CD14-positive monocyte (primary cell): ENCODE data around the gene ZP4. TPM values are rescaled to one million over a fixed set of nuclear protein-coding genes. Genes with fewer than 3 reads are reported as not detected.

Source experiments
- DNase-seq, 3 donors: peaks; one replicate each; pipeline ENCODE4 v3.0.0-alpha.2; 2011 to 2022
- H2AFZ ChIP-seq: 2 replicates; pipeline ENCODE4 v1.6.0; 2012; ENCODE audit warnings: mild to moderate bottlenecking, low read depth, low read length, inconsistent platforms; ENCODE audit not compliant: insufficient read depth, poor library complexity, severe bottlenecking
- H3K27ac ChIP-seq, 2 donors: 1 replicate in 1 of 2; 2 replicates in 1 of 2; pipeline ENCODE4 v1.5.1; 2012 to 2013; ENCODE audit warnings: low read length in 2 of 2, control low read depth in 1 of 2, inconsistent platforms in 1 of 2, low read depth in 1 of 2, mild to moderate bottlenecking in 1 of 2
- H3K27me3 ChIP-seq, 2 donors: one replicate each; pipeline versions ENCODE4 v1.6.0 to v1.6.1; 2011 to 2013; ENCODE audit warnings: low read length in 2 of 2; ENCODE audit not compliant: control insufficient read depth in 2 of 2, insufficient read depth in 2 of 2
- H3K36me3 ChIP-seq, 2 donors: replicated peaks in 1 of 2; 1 replicate in 1 of 2; 2 replicates in 1 of 2; pipeline versions ENCODE4 v1.5.1 to v1.6.1; 2012 to 2013; ENCODE audit warnings: low read length in 2 of 2, control low read depth in 1 of 2, inconsistent platforms in 1 of 2, mild to moderate bottlenecking in 1 of 2; ENCODE audit not compliant: insufficient read depth in 2 of 2, control insufficient read depth in 1 of 2
- H3K4me1 ChIP-seq, 2 donors: 1 replicate in 1 of 2; 2 replicates in 1 of 2; pipeline versions ENCODE4 v1.5.1 to v1.6.1; 2012 to 2013; ENCODE audit warnings: low read length in 2 of 2, control low read depth in 1 of 2, inconsistent platforms in 1 of 2, mild to moderate bottlenecking in 1 of 2, moderate library complexity in 1 of 2; ENCODE audit not compliant: insufficient read depth in 2 of 2, control insufficient read depth in 1 of 2
- H3K4me2 ChIP-seq: replicated peaks from 2 replicates; pipeline ENCODE3; 2012; ENCODE audit warnings: low read length, moderate library complexity, mild to moderate bottlenecking; ENCODE audit not compliant: poor library complexity, severe bottlenecking; ENCODE audit errors: extremely low read depth
- H3K4me3 ChIP-seq, 3 experiments: fragments of 200-600 bp in 1 of 3; sonication (generic) in 1 of 3; replicated peaks in 1 of 3; 1 replicate in 2 of 3; 2 replicates in 1 of 3; pipeline ENCODE4 v1.5.1; 2011 to 2013; ENCODE audit warnings: low read length in 3 of 3, mild to moderate bottlenecking in 3 of 3, control low read depth in 2 of 3, low read depth in 2 of 3, inconsistent platforms in 1 of 3, moderate library complexity in 1 of 3
- H3K79me2 ChIP-seq: 2 replicates; pipeline ENCODE4 v1.6.0; 2012; ENCODE audit warnings: mild to moderate bottlenecking, control low read depth, inconsistent platforms, low read length, moderate library complexity; ENCODE audit not compliant: insufficient read depth
- H3K9ac ChIP-seq: 2 replicates; pipeline ENCODE4 v1.6.0; 2017; ENCODE audit warnings: low read length, mild to moderate bottlenecking; ENCODE audit not compliant: insufficient read depth, poor library complexity, severe bottlenecking
- H3K9me3 ChIP-seq, 2 donors: replicated peaks in 1 of 2; 1 replicate in 1 of 2; 2 replicates in 1 of 2; pipeline versions ENCODE4 v1.5.1 to v1.6.1; 2012 to 2013; ENCODE audit warnings: low read length in 2 of 2, control low read depth in 1 of 2; ENCODE audit not compliant: control insufficient read depth in 1 of 2, insufficient read depth in 1 of 2
- H4K20me1 ChIP-seq: 2 replicates; pipeline ENCODE4 v1.6.0; 2012; ENCODE audit warnings: mild to moderate bottlenecking, low read length, control low read depth, moderate library complexity; ENCODE audit not compliant: insufficient read depth
- H3K27ac Mint-ChIP-seq, 7 donors: one replicate each; pipeline ENCODE4 v1.8.0; 2020; ENCODE audit warnings: mild to moderate bottlenecking in 7 of 7, mixed read lengths in 7 of 7, moderate library complexity in 6 of 7, inconsistent platforms in 2 of 7
- H3K27me3 Mint-ChIP-seq, 3 donors: one replicate each; pipeline ENCODE4 v1.8.0; 2021 to 2022; ENCODE audit warnings: low read depth in 3 of 3, mild to moderate bottlenecking in 3 of 3, mixed read lengths in 3 of 3, moderate library complexity in 3 of 3, inconsistent platforms in 1 of 3
- H3K36me3 Mint-ChIP-seq, 2 donors: one replicate each; pipeline ENCODE4 v1.8.0; 2020; ENCODE audit warnings: mixed read lengths in 2 of 2, inconsistent platforms in 1 of 2, mild to moderate bottlenecking in 1 of 2
- H3K4me1 Mint-ChIP-seq: one replicate; pipeline ENCODE4 v1.8.0; 2020; ENCODE audit warnings: mild to moderate bottlenecking, mixed read lengths
- H3K4me3 Mint-ChIP-seq, 2 donors: one replicate each; pipeline ENCODE4 v1.8.0; 2020; ENCODE audit warnings: mild to moderate bottlenecking in 2 of 2, mixed read lengths in 2 of 2, moderate library complexity in 1 of 2
- H3K9me3 Mint-ChIP-seq, 7 donors: one replicate each; pipeline ENCODE4 v1.8.0; 2020 to 2022; ENCODE audit warnings: mixed read lengths in 7 of 7, mild to moderate bottlenecking in 6 of 7, moderate library complexity in 6 of 7, inconsistent platforms in 2 of 7
- CTCF ChIP-seq: fragments of 200-600 bp; IDR thresholded peaks from one replicate; pipeline ENCODE4 v1.8.0; 2022; ENCODE audit warnings: antibody characterized with exemption, mild to moderate bottlenecking
- WGBS: methylation state at CpG from one replicate; pipeline ENCODE4 v1.1.5; 2013; ENCODE audit warnings: missing lambda C conversion rate; ENCODE audit not compliant: insufficient coverage; 5-methylcytosine and 5-hydroxymethylcytosine counted together
- intact Hi-C, 2 donors: fragments of 100-400 bp; cut with micrococcal nuclease; formaldehyde crosslinking; loops; one replicate each; pipeline versions ENCODE4 v1.15.0 to v1.15.1; 2023
- polyA plus RNA-seq, 3 donors: library from polyadenylated mRNA; depleted of rRNA in 1 of 3; unstranded in 2 of 3; stranded (reverse) in 1 of 3; fragments of 300-500 nt in 2 of 3; fragments of >200 nt in 1 of 3; fragmentation: Illumina TruSeq in 2 of 3; gene quantifications; 1 replicate in 2 of 3; 2 replicates in 1 of 3; pipeline ENCODE4 v1.2.3, GENCODE V29; 2012 to 2021

The ZP4 gene
- polyA plus RNA-seq, 3 donors: not detected

DNA sequence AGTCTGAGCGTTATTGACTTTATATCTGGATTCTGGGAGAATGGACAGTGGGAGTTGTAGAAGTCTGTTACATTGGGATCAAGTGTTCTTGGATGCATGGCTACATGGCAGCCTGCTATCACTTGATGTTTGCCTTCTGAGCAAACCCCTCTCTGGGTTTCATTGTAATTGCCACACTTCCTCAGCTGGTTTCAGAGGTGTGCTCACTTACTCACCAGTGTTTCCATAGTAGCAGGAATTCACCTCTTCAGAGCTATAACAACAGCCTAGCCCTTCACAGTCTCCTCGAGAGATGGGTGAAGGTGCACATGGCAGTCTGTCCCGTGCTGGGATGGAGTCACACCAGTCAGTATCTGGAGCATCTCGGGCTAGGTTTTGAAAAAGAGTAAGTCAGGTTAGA lies 2.6 kb downstream of the ZP4 start:
- H3K36me3 Mint-ChIP-seq: no peaks in the 10 kb centered on the region
- no peaks in the 10 kb centered on the region for H3K79me2 ChIP-seq
- H3K27ac Mint-ChIP-seq: no peak overlapping the region
- no peak overlapping the region for H3K4me3 ChIP-seq
- no peaks in the 10 kb centered on the region for H3K36me3 ChIP-seq
- H3K27me3 Mint-ChIP-seq: peaks cover 0 to 1% (median 0%) of the 10 kb centered on the region in 3 donors
- H3K4me1 ChIP-seq: no peaks in the 10 kb centered on the region
- WGBS: 100% methylated on average over 2 of the region's 4 CpGs
- H2AFZ ChIP-seq: no peak overlapping the region
- no peak for DNase-seq
- no peak for TF ChIP-seq CTCF
- H4K20me1 ChIP-seq: no peaks in the 10 kb centered on the region
- H3K27ac ChIP-seq: no peak overlapping the region
- peaks cover 3 to 18% (median 6%) of the 10 kb centered on the region in 7 donors for H3K9me3 Mint-ChIP-seq
- no peaks in the 10 kb centered on the region for H3K27me3 ChIP-seq
- H3K4me2 ChIP-seq: no peak overlapping the region
- H3K4me1 Mint-ChIP-seq: no peaks in the 10 kb centered on the region
- intact Hi-C loops: no loop called here
- no peak overlapping the region for H3K4me3 Mint-ChIP-seq
- peaks cover 0 to 10% of the 10 kb centered on the region in 2 donors for H3K9me3 ChIP-seq
- H3K9ac ChIP-seq: no peak overlapping the region

DNA sequence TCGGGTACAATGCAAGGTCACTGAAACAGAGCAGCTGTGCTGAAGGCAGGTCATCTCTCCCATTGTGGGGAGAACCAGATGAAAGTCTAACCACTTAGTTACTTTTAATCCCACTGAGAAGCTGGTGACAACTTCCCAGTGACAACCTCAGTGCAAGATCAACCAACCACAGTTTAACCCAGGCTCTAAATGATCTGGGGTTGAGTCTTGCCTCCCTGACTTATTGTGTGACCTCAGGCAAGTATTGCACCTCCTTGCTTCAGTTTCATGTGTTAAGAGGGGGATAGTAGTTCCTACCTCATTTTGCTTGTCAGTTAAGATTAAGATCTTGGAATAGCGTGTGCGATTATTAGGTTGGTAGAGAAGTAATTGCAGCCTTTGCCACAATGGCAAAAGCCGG lies 3.2 kb downstream of the ZP4 start:
- Histone ChIP-seq H3K4me1 (no peaks in the 10 kb centered on the region), H3K27ac (no peak overlapping the region), H4K20me1 (no peaks in the 10 kb centered on the region), H3K27me3 (no peaks in the 10 kb centered on the region), H3K9me3 (peaks cover 0 to 10% of the 10 kb centered on the region in 2 donors), H2AFZ (no peak overlapping the region), H3K4me2 (no peak overlapping the region), H3K4me3 (no peak overlapping the region), H3K9ac (no peak overlapping the region), H3K36me3 (no peaks in the 10 kb centered on the region), H3K79me2 (no peaks in the 10 kb centered on the region)
- Mint-ChIP-seq H3K27ac (no peak overlapping the region), H3K27me3 (peaks cover 0 to 1% (median 0%) of the 10 kb centered on the region in 3 donors), H3K4me1 (no peaks in the 10 kb centered on the region), H3K9me3 (peaks cover 3 to 18% (median 6%) of the 10 kb centered on the region in 7 donors), H3K36me3 (no peaks in the 10 kb centered on the region), H3K4me3 (no peak overlapping the region)
- WGBS: 100% methylated on average over 1 of the region's 4 CpGs
- TF ChIP-seq CTCF: no peak
- DNase-seq: no peak
- intact Hi-C loops: no loop called here
